NCI-H2227 treated with DMSO at 0.1 percent for 48 hours (cell line): ENCODE data around the gene DNALI1.
A peak's percentile ranks its signal among the peaks of the same experiment; 100 is the strongest.
"Not testable (repeated sequence)": the region's sequence is repeated elsewhere in the genome, so short reads cannot be mapped to it uniquely, and the experiment has no call there.

Source experiments
- DNase-seq: peaks from one replicate; lab custom pipeline; 2025; lab: John Stamatoyannopoulos, UW

Gene DNALI1

GRCh38 chr1:37553927-37554808, 2.6 kb upstream of the DNALI1 start, which contains the start of gene SNIP1:
SNIP1 (minus strand) TSS chr1:37554293; CDS start chr1:37554229, 64 bp downstream.
- DNase-seq: peak; percentile 92

DNA sequence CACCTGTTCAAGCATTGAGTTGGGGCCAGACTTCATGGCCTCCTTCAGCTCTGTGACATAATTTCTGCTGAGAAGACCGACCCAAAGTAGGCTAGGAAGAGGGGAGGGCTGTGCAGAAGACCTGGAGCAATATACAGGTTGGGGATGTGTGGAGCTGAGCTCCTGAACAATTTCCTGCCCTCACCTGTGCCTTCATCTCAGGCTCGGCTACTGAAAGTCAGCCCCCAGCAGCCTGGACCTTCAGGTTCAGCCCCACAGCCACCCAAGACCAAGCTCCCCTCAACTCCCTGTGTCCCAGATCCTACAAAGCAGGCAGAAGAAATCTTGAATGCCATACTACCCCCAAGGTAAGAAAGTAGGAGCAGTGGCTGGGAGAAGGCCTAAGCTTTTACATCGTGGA, 662 bp downstream of the DNALI1 start:
- DNase-seq: no peak

- no peak for DNase-seq
Measured at GRCh38 chr1:37558411-37558810, 1.7 kb downstream of the DNALI1 start.

- no peak for DNase-seq
Measured at GRCh38 chr1:37559080-37559479, 2.3 kb downstream of the DNALI1 start.

DNA sequence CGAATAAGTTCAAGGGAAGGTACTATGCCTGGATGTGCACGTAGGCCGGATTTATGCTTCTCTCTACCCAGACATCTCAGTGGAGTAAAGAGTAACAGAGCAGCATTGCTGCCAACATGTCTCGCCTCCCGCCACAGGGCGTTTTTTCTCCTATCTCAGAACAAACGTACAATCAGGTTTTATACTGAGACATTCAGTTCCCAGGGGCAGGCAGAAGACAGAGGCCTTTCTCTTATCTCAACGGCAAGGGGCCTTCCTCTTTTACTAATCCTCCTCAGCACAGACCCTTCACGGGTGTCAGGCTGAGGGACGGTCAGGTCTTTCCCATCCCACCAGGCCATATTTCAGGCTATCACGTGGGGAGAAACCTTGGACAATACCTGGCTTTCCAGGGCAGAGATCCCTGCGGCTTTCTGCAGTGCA, 3.2 kb downstream of the DNALI1 start:
- not testable (repeated sequence) for DNase-seq

- no peak for DNase-seq
Measured at GRCh38 chr1:37560401-37561132, 3.8 kb downstream of the DNALI1 start.

- DNase-seq: no peak
Measured at GRCh38 chr1:37561133-37562132, 4.7 kb downstream of the DNALI1 start.

- no peak for DNase-seq
Measured at GRCh38 chr1:37562984-37563383, 6.2 kb downstream of the DNALI1 start.

DNA sequence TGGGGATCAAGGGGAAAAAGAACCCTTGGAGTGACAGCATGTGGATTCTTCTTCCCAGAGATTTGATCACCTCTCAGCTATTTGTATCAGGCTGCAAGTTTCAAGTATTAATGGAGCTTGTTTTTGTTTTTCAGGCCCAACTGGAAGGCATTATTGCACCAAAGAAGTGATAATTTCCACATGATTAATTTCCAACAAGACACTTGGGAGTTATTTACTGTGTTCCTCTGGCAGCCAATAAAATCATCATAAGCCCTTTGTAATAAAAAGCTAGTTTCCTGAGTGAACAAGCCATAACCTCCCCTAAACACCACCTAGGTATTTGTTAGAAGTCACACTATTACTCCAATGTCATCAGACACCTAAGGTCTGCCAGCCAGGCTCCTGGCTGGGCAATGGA, 8.2 kb downstream of the DNALI1 start:
- DNase-seq: no peak

- no peak for DNase-seq
Measured at GRCh38 chr1:37567023-37567422, 10.3 kb downstream of the DNALI1 start.

GRCh38 chr1:37570528-37571334, 14.0 kb downstream of the DNALI1 start:
- DNase-seq: no peak

DNA sequence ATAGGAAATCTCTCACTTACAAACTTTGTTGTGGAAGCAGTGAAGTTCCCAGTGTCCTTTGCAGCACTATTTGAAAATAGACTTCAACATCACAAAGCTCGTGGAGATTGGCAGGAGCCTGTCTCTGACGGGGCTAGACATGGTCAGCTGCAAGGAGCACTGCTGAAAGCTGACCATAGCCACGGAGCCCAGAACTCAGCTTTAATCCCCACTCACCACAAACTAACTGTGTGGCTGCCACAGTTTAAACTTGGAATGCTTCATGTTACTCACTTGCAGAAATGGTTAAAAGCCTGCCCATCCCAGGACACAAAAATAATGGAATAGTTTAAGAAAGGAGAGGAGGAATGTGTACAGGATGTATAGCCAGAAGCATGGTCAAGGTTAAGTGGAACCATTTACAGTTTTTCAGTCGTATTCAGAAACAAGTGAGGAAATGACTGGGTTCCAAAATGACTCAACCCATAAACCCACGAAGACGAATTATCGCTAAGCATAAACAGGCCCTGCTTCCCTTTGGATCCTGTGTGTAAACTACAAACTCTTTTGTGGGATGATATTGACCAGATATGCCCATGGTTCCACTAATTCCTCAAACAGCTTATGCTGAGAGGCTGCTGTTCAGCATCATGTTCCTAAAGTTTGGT, 18.2 kb downstream of the DNALI1 start:
- DNase-seq: no peak

DNA sequence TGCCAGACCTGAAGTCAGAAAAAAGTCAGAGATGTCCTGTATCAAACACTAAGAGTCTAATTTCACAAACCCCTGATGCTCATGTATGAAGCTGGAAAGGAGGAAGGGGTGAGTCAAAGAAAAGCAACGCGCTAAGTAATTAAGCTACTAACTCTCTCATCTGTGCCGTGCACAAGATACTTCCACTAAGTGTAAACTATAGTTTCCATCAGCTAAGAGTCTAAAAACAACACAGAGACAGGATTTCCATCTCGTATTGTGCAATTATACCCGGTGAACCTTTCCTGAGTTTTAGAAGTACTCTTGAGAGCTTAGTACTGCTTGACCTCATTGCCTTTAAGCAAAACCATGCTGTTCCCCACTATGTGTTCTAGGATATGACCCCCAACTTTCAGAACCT, 19.0 kb downstream of the DNALI1 start:
- no peak for DNase-seq

DNA sequence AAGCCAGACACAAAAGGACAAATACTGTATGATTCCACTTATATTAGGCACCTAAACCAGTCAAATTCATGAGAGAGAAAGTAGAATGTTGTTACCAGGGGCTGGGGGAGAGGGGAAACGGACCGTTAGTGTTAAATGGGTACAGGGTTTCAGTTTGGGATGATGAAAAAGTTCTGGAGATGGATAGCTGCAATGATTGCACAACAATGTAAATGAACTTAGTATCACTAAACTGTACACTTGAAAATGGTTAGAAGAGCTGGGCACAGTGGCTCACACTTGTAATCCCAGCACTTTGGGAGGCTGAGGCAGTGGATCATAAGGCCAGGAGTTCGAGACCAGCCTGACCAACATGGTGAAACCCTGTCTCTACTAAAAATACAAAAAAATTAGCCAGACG, 27.8 kb downstream of the DNALI1 start:
- DNase-seq: not testable (repeated sequence)

DNA sequence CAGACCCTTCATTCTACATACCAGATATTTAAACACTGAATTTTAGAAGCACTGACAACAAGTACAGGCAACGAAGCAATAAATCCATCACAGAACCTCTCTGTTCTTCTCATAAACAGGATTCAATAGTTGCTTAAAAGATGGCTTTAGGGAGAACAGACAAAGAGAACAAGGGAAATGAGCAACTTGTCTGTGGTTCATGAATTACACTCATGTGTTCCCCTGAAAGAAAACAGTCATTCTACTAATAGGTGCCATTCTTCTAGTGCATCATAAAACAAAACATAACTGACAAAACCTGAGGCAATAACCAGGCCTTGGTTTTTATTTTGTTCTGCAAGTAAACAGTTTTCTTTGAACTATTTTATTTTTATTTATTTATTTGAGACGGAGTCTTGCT, 32.2 kb downstream of the DNALI1 start:
- DNase-seq: no peak

GRCh38 chr1:37593726-37594125, 37.0 kb downstream of the DNALI1 start:
- no peak for DNase-seq

DNA sequence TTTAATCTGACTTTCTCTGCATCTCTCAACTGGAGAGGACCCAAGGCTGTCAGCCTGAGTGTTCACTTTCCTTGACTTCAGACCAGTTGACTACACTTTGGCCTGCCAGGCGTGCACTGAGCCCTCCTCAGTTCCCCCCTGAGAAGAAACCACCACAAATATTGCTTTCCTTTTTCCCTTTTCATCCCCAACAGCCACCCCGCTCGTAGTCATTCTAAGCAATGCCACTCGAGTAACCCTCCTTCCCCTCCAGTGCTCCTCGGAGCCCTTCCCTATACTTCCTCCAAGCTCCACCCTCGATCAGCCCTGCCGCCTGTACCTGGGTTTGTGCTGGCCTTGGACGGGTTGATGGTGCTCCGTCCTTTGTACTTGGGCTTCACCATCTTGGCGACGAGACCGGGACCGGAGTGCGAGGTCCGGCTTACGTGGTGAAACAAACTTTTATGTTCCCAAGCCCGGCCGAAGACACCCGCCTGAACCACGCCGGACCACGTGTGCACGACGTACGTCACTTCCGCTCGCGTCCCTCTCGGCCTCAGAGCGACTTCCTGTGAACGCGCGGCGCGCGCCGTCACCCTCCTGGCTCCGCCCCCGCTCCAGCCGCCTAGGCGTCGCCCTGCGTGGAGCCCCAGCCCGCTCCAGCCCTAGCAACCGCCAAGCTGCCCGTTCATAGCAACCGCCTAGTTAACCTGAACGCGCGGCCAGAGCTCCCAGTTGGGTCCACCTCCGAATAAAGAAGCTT, 38.9 kb downstream of the DNALI1 start, which contains the start of gene GNL2:
Gene GNL2, minus strand, starts transcription at position 498 of the 742 bp plus-strand sequence. Its CDS starts 115 bp downstream, at position 383.
- peak; percentile 95 for DNase-seq

- no peak for DNase-seq
Measured at GRCh38 chr1:37596182-37596667, 39.5 kb downstream of the DNALI1 start.

DNA sequence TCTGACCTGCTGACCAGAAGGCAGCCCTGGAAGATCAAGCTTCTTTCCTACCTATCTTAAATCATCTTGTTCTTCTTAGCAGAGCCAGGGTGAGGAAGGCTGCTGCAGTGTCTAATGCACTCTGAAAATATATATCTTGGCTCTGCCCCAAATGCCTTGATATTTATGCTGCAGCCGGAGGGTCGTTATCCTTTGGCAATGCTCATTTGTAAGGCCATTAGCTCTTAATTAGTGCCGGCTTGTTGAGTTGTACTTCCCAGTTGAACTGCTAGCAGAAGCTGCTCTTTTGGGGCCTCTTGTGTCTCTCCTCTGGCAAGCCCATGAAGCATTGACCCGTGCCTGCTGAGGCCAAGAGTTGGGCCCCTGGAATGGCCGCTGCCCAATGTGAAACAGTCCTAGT, 43.2 kb downstream of the DNALI1 start:
- DNase-seq: no peak
